Measurements from ENCODE around the gene RAB6A.
A peak's percentile ranks its signal among the peaks of the same experiment; 100 is the strongest.
"Not testable (repeated sequence)": the region's sequence is repeated elsewhere in the genome, so short reads cannot be mapped to it uniquely, and the experiment has no call there.

The RAB6A gene

GRCh38 chr11:73760679-73761402 lies at the start of gene RAB6A:
RAB6A (minus strand) TSS chr11:73761074; CDS start chr11:73760635, 439 bp downstream.
- peak; percentile 100 for DNase-seq

- DNase-seq, result no peak
Measured at GRCh38 chr11:73810637-73811036, 49.8 kb upstream of the RAB6A start.

GRCh38 chr11:73808052-73808451 lies 47.2 kb upstream of the RAB6A start:
- no peak for DNase-seq

GRCh38 chr11:73804712-73805111 lies 43.8 kb upstream of the RAB6A start:
- no peak for DNase-seq

- DNase-seq, result no peak
Measured at GRCh38 chr11:73801136-73801535, 40.3 kb upstream of the RAB6A start.

- DNase-seq, result no peak
Measured at GRCh38 chr11:73800276-73800806, 39.5 kb upstream of the RAB6A start.

- no peak for DNase-seq
Measured at GRCh38 chr11:73797457-73797856, 36.6 kb upstream of the RAB6A start.

GRCh38 chr11:73795925-73796632 lies 35.2 kb upstream of the RAB6A start:
- DNase-seq, result no peak

GRCh38 chr11:73792584-73792983 lies 31.7 kb upstream of the RAB6A start:
- DNase-seq, result no peak

- no peak for DNase-seq
Measured at GRCh38 chr11:73789279-73789670, 28.4 kb upstream of the RAB6A start.

- DNase-seq, result peak; percentile 86
Measured at GRCh38 chr11:73787643-73788558, 27.0 kb upstream of the RAB6A start, which contains the start of gene MRPL48. MRPL48 (plus strand) TSS chr11:73787874; CDS start chr11:73787972, 98 bp downstream.

GRCh38 chr11:73787051-73787642 lies 26.3 kb upstream of the RAB6A start:
- no peak for DNase-seq

GRCh38 chr11:73785467-73785866 lies 24.6 kb upstream of the RAB6A start:
- DNase-seq, result not testable (repeated sequence)

GRCh38 chr11:73784734-73785133 lies 23.9 kb upstream of the RAB6A start:
- DNase-seq, result no peak

- DNase-seq, result no peak
Measured at GRCh38 chr11:73784080-73784634, 23.3 kb upstream of the RAB6A start.

- no peak for DNase-seq
Measured at GRCh38 chr11:73783483-73784020, 22.7 kb upstream of the RAB6A start.

- DNase-seq, result no peak
Measured at GRCh38 chr11:73781303-73781702, 20.4 kb upstream of the RAB6A start.

GRCh38 chr11:73779084-73779902 lies 18.4 kb upstream of the RAB6A start:
- peak; percentile 97 for DNase-seq

GRCh38 chr11:73770811-73771210 lies 9.9 kb upstream of the RAB6A start:
- peak; percentile 37 for DNase-seq

- DNase-seq, result no peak
Measured at GRCh38 chr11:73766763-73767162, 5.9 kb upstream of the RAB6A start.

- DNase-seq, result no peak
Measured at GRCh38 chr11:73762732-73763131, 1.9 kb upstream of the RAB6A start.
